Measurements from ENCODE around the gene NPY1R.

Gene NPY1R

GRCh38 chr4:163332526-163333406, at the start of gene NPY1R:
TSS of gene NPY1R (minus strand) at chr4:163332596. CDS start at chr4:163326554, 6,042 bp downstream.
- DNase-seq (ENCODE audit: low read depth in 2 of 2), result peak; percentile 15 to 22

GRCh38 chr4:163380703-163381102, 48.3 kb upstream of the NPY1R start:
- no peak for DNase-seq (ENCODE audit: low read depth in 2 of 2)

GRCh38 chr4:163378661-163379060, 46.3 kb upstream of the NPY1R start:
- DNase-seq (ENCODE audit: low read depth in 2 of 2), result no peak

GRCh38 chr4:163372029-163372428, 39.6 kb upstream of the NPY1R start:
- DNase-seq (ENCODE audit: low read depth in 2 of 2), result no peak

GRCh38 chr4:163367651-163368050, 35.3 kb upstream of the NPY1R start:
- no peak for DNase-seq (ENCODE audit: low read depth in 2 of 2)

- DNase-seq (ENCODE audit: low read depth in 2 of 2), result no peak
Measured at GRCh38 chr4:163356104-163356503, 23.7 kb upstream of the NPY1R start.

GRCh38 chr4:163353054-163353453, 20.7 kb upstream of the NPY1R start:
- no peak for DNase-seq (ENCODE audit: low read depth in 2 of 2)

- no peak for DNase-seq (ENCODE audit: low read depth in 2 of 2)
Measured at GRCh38 chr4:163350672-163351071, 18.3 kb upstream of the NPY1R start.

- no peak for DNase-seq (ENCODE audit: low read depth in 2 of 2)
Measured at GRCh38 chr4:163344147-163345125, 12.0 kb upstream of the NPY1R start.

GRCh38 chr4:163343604-163344146, 11.3 kb upstream of the NPY1R start, which contains the start of gene NPY5R:
TSS of gene NPY5R (plus strand) at chr4:163343892. CDS start at chr4:163350274, 6,382 bp downstream.
- DNase-seq (ENCODE audit: low read depth in 2 of 2), result no peak

GRCh38 chr4:163335384-163335783, 3.0 kb upstream of the NPY1R start:
- no peak for DNase-seq (ENCODE audit: low read depth in 2 of 2)

GRCh38 chr4:163331629-163332376, 593 bp downstream of the NPY1R start:
- no peak for DNase-seq (ENCODE audit: low read depth in 2 of 2)

- no peak for DNase-seq (ENCODE audit: low read depth in 2 of 2)
Measured at GRCh38 chr4:163330916-163331628, 1.3 kb downstream of the NPY1R start.

GRCh38 chr4:163317110-163317509, 15.3 kb downstream of the NPY1R start:
- no peak for DNase-seq (ENCODE audit: low read depth in 2 of 2)

GRCh38 chr4:163309466-163309865, 22.9 kb downstream of the NPY1R start:
- no peak for DNase-seq (ENCODE audit: low read depth in 2 of 2)

GRCh38 chr4:163303069-163303468, 29.3 kb downstream of the NPY1R start:
- no peak for DNase-seq (ENCODE audit: low read depth in 2 of 2)

- no peak for DNase-seq (ENCODE audit: low read depth in 2 of 2)
Measured at GRCh38 chr4:163300445-163300844, 32.0 kb downstream of the NPY1R start.

GRCh38 chr4:163295138-163295537, 37.3 kb downstream of the NPY1R start:
- DNase-seq (ENCODE audit: low read depth in 2 of 2), result no peak

GRCh38 chr4:163284304-163284703, 48.1 kb downstream of the NPY1R start:
- DNase-seq (ENCODE audit: low read depth in 2 of 2), result no peak

- no peak for DNase-seq (ENCODE audit: low read depth in 2 of 2)
Measured at GRCh38 chr4:163280703-163281519, 51.5 kb downstream of the NPY1R start.
